ENCODE data around the gene DTX4. TPM values are rescaled to one million over a fixed set of nuclear protein-coding genes. Genes with fewer than 3 reads are reported as not detected.

DTX4 gene
- total RNA-seq, 1 donor from 2014 or later = 16.1 TPM

- H3K4me2 ChIP-seq (ENCODE audit: low read length) = peak overlapping the region; percentile 100
- Mint-ChIP-seq H3K4me3 (ENCODE audit: unreplicated experiment) (peak overlapping the region; percentile 94), H3K36me3 (ENCODE audit: low read depth, unreplicated experiment) (peaks cover 2% of the 10 kb centered on the region), H3K9me3 (ENCODE audit: unreplicated experiment) (peaks cover under 1% of the 10 kb centered on the region), H3K4me1 (ENCODE audit: low read depth, unreplicated experiment) (peaks cover 24% of the 10 kb centered on the region), H3K27ac (ENCODE audit: unreplicated experiment) (peak overlapping the region; percentile 69), H3K27me3 (ENCODE audit: low read depth, unreplicated experiment) (no peaks in the 10 kb centered on the region)
- H3K79me2 ChIP-seq (ENCODE audit: insufficient read depth, low read length) = no peaks in the 10 kb centered on the region
- peaks cover 43% of the 10 kb centered on the region for H3K27me3 ChIP-seq (ENCODE audit: insufficient read depth, low read length)
- no peaks in the 10 kb centered on the region for H3K9me3 ChIP-seq (ENCODE audit: insufficient read depth, low read depth, low read length)
- H3K4me3 ChIP-seq (ENCODE audit: insufficient read depth, low read depth, low read length) = no peak overlapping the region
- no peak overlapping the region for H3K9ac ChIP-seq (ENCODE audit: low read length)
- H3K36me3 ChIP-seq (ENCODE audit: insufficient read depth, low read length) = no peaks in the 10 kb centered on the region
- FAIRE-seq (no peak), DNase-seq (ENCODE audit: low read depth) (no peak)
- no peak for TF ChIP-seq CTCF (IDR thresholded peaks at IDR 0.05; ENCODE audit: insufficient read depth, low read depth, low read length)
- no peak for TF ChIP-seq EZH2 (IDR thresholded peaks at IDR 0.05; ENCODE audit: insufficient read depth, low read length)
- H4K20me1 ChIP-seq (ENCODE audit: insufficient read depth, low read length) = no peaks in the 10 kb centered on the region
- H2AFZ ChIP-seq (ENCODE audit: low read depth, low read length) = no peak overlapping the region
- no peak overlapping the region for H3K27ac ChIP-seq (ENCODE audit: low read depth, low read length)
- H3K4me1 ChIP-seq (ENCODE audit: insufficient read depth, low read length) = peaks cover 11% of the 10 kb centered on the region
These were observed 2.2 kb downstream of the DTX4 start for GRCh38 chr11:59173964-59174663.

GRCh38 chr11:59174664-59175033 is 2.7 kb downstream of the DTX4 start:
- H3K27ac Mint-ChIP-seq (ENCODE audit: unreplicated experiment) = peak overlapping the region; percentile 77
- no peak overlapping the region for H3K4me3 ChIP-seq (ENCODE audit: insufficient read depth, low read depth, low read length)
- no peak overlapping the region for H3K27ac ChIP-seq (ENCODE audit: low read depth, low read length)
- no peak for FAIRE-seq
- peaks cover 24% of the 10 kb centered on the region for H3K4me1 Mint-ChIP-seq (ENCODE audit: low read depth, unreplicated experiment)
- no peak overlapping the region for H3K9ac ChIP-seq (ENCODE audit: low read length)
- peak; percentile 25 for DNase-seq (ENCODE audit: low read depth)
- H3K4me3 Mint-ChIP-seq (ENCODE audit: unreplicated experiment) = peak overlapping the region; percentile 30
- H3K4me2 ChIP-seq (ENCODE audit: low read length) = no peak overlapping the region
- TF ChIP-seq CTCF (IDR thresholded peaks at IDR 0.05; ENCODE audit: insufficient read depth, low read depth, low read length) = no peak
- no peak for TF ChIP-seq EZH2 (IDR thresholded peaks at IDR 0.05; ENCODE audit: insufficient read depth, low read length)
- no peak overlapping the region for H2AFZ ChIP-seq (ENCODE audit: low read depth, low read length)
- peaks cover 11% of the 10 kb centered on the region for H3K4me1 ChIP-seq (ENCODE audit: insufficient read depth, low read length)
- no peaks in the 10 kb centered on the region for H3K9me3 ChIP-seq (ENCODE audit: insufficient read depth, low read depth, low read length)
- H3K36me3 Mint-ChIP-seq (ENCODE audit: low read depth, unreplicated experiment) = peaks cover 2% of the 10 kb centered on the region
- peaks cover 5% of the 10 kb centered on the region for H3K9me3 Mint-ChIP-seq (ENCODE audit: unreplicated experiment)
- no peaks in the 10 kb centered on the region for H3K27me3 Mint-ChIP-seq (ENCODE audit: low read depth, unreplicated experiment)
- H3K79me2 ChIP-seq (ENCODE audit: insufficient read depth, low read length) = no peaks in the 10 kb centered on the region
- no peaks in the 10 kb centered on the region for H3K36me3 ChIP-seq (ENCODE audit: insufficient read depth, low read length)
- H3K27me3 ChIP-seq (ENCODE audit: insufficient read depth, low read length) = peaks cover 40% of the 10 kb centered on the region
- no peaks in the 10 kb centered on the region for H4K20me1 ChIP-seq (ENCODE audit: insufficient read depth, low read length)

- H3K4me3 ChIP-seq (ENCODE audit: insufficient read depth, low read depth, low read length) = no peak overlapping the region
- no peaks in the 10 kb centered on the region for H4K20me1 ChIP-seq (ENCODE audit: insufficient read depth, low read length)
- H3K4me2 ChIP-seq (ENCODE audit: low read length) = no peak overlapping the region
- no peak overlapping the region for H3K9ac ChIP-seq (ENCODE audit: low read length)
- H3K9me3 ChIP-seq (ENCODE audit: insufficient read depth, low read depth, low read length) = no peaks in the 10 kb centered on the region
- peaks cover 11% of the 10 kb centered on the region for H3K4me1 ChIP-seq (ENCODE audit: insufficient read depth, low read length)
- no peak overlapping the region for H2AFZ ChIP-seq (ENCODE audit: low read depth, low read length)
- Mint-ChIP-seq H3K27ac (ENCODE audit: unreplicated experiment) (peak overlapping the region; percentile 77), H3K9me3 (ENCODE audit: unreplicated experiment) (peaks cover 5% of the 10 kb centered on the region), H3K4me1 (ENCODE audit: low read depth, unreplicated experiment) (peaks cover 24% of the 10 kb centered on the region), H3K27me3 (ENCODE audit: low read depth, unreplicated experiment) (no peaks in the 10 kb centered on the region), H3K36me3 (ENCODE audit: low read depth, unreplicated experiment) (peaks cover 2% of the 10 kb centered on the region), H3K4me3 (ENCODE audit: unreplicated experiment) (peak overlapping the region; percentile 30)
- H3K79me2 ChIP-seq (ENCODE audit: insufficient read depth, low read length) = no peaks in the 10 kb centered on the region
- peaks cover 36% of the 10 kb centered on the region for H3K27me3 ChIP-seq (ENCODE audit: insufficient read depth, low read length)
- no peaks in the 10 kb centered on the region for H3K36me3 ChIP-seq (ENCODE audit: insufficient read depth, low read length)
- TF ChIP-seq CTCF (IDR thresholded peaks at IDR 0.05; ENCODE audit: insufficient read depth, low read depth, low read length) (no peak), EZH2 (IDR thresholded peaks at IDR 0.05; ENCODE audit: insufficient read depth, low read length) (no peak)
- no peak overlapping the region for H3K27ac ChIP-seq (ENCODE audit: low read depth, low read length)
- FAIRE-seq (no peak), DNase-seq (ENCODE audit: low read depth) (no peak)
These were observed 3.2 kb downstream of the DTX4 start for GRCh38 chr11:59175091-59175501.

Measured in astrocyte (in vitro differentiated cells and primary cell).